Naive thymus-derived CD4-positive, alpha-beta T cell (primary cell): Measurements from ENCODE around the gene TMEM247. TPM values are rescaled to one million over a fixed set of nuclear protein-coding genes. Genes with fewer than 3 reads are reported as not detected.

Experiments
- ATAC-seq: fragments of 150-1000 bp; cut with Tn5 transposase; 2 replicates; pipeline ENCODE4 v1.10.0; 2021; ENCODE audit warnings: mild to moderate bottlenecking, moderate library complexity
- CTCF ChIA-PET: fragments of 350-600 bp; sonication (Branson Sonifier 250); formaldehyde crosslinking; loops from one replicate; lab custom pipeline; 2021; ENCODE audit warnings: antibody characterized with exemption; lab: Charles Lee
- POLR2A ChIA-PET: fragments of 350-600 bp; sonication (Branson Sonifier 250); formaldehyde crosslinking; loops from one replicate; lab custom pipeline; 2021; ENCODE audit warnings: antibody characterized with exemption, inconsistent platforms; lab: Charles Lee
- DNase-seq, 9 donors: peaks; one replicate each; pipeline versions ENCODE4 v3.0.0 to v3.0.0-alpha.2; 2020 to 2022; ENCODE audit warnings: mixed read lengths in 1 of 9
- H3K27ac ChIP-seq: one replicate; pipeline ENCODE4 v1.7.0; 2013; ENCODE audit warnings: mild to moderate bottlenecking, low read depth, low read length, moderate library complexity
- H3K27me3 ChIP-seq, 2 donors: one replicate each; pipeline ENCODE4 v1.7.0; 2013; ENCODE audit warnings: low read length in 2 of 2, mild to moderate bottlenecking in 2 of 2, moderate library complexity in 2 of 2; ENCODE audit not compliant: control insufficient read depth in 2 of 2, insufficient read depth in 2 of 2
- H3K36me3 ChIP-seq, 3 experiments: 1 replicate in 2 of 3; 2 replicates in 1 of 3; pipeline ENCODE4 v1.7.0; 2013; ENCODE audit warnings: low read length in 3 of 3, mild to moderate bottlenecking in 3 of 3, moderate library complexity in 1 of 3; ENCODE audit not compliant: insufficient read depth in 3 of 3, control insufficient read depth in 2 of 3
- H3K4me1 ChIP-seq, 2 donors: one replicate each; pipeline ENCODE4 v1.7.0; 2013; ENCODE audit warnings: low read length in 2 of 2, mild to moderate bottlenecking in 2 of 2, moderate library complexity in 1 of 2; ENCODE audit not compliant: control insufficient read depth in 2 of 2, insufficient read depth in 2 of 2
- H3K4me3 ChIP-seq: 2 replicates; pipeline ENCODE4 v1.7.0; 2013; ENCODE audit warnings: mild to moderate bottlenecking, low read length
- H3K9me3 ChIP-seq, 3 experiments: 1 replicate in 2 of 3; 2 replicates in 1 of 3; pipeline ENCODE4 v1.7.0; 2013; ENCODE audit warnings: low read length in 3 of 3; ENCODE audit not compliant: control insufficient read depth in 2 of 3
- H3K27ac Mint-ChIP-seq, 9 donors: one replicate each; pipeline ENCODE4 v1.8.0; 2020 to 2022; ENCODE audit warnings: mixed read lengths in 9 of 9, mild to moderate bottlenecking in 8 of 9, moderate library complexity in 5 of 9, inconsistent platforms in 2 of 9
- H3K27me3 Mint-ChIP-seq, 5 donors: one replicate each; pipeline ENCODE4 v1.8.0; 2021 to 2022; ENCODE audit warnings: mixed read lengths in 5 of 5, mild to moderate bottlenecking in 1 of 5
- H3K36me3 Mint-ChIP-seq, 5 donors: one replicate each; pipeline ENCODE4 v1.8.0; 2020 to 2022; ENCODE audit warnings: mixed read lengths in 5 of 5, mild to moderate bottlenecking in 3 of 5, inconsistent platforms in 1 of 5
- H3K4me1 Mint-ChIP-seq, 7 donors: one replicate each; pipeline ENCODE4 v1.8.0; 2020 to 2022; ENCODE audit warnings: mixed read lengths in 7 of 7, mild to moderate bottlenecking in 3 of 7, inconsistent platforms in 1 of 7
- H3K4me3 Mint-ChIP-seq, 10 donors: one replicate each; pipeline ENCODE4 v1.8.0; 2020 to 2022; ENCODE audit warnings: mild to moderate bottlenecking in 10 of 10, mixed read lengths in 10 of 10, moderate library complexity in 6 of 10, inconsistent platforms in 2 of 10
- H3K9me3 Mint-ChIP-seq, 11 donors: one replicate each; pipeline ENCODE4 v1.8.0; 2020 to 2022; ENCODE audit warnings: mixed read lengths in 11 of 11, mild to moderate bottlenecking in 4 of 11, inconsistent platforms in 1 of 11, moderate library complexity in 1 of 11
- intact Hi-C, 2 donors: fragments of 100-400 bp; cut with micrococcal nuclease; formaldehyde crosslinking; loops; one replicate each; pipeline ENCODE4 v1.15.1; 2023
- polyA plus RNA-seq, 2 donors: library from polyadenylated mRNA; unstranded; fragments of 300-500 nt; fragmentation: Illumina TruSeq; gene quantifications; one replicate each; pipeline ENCODE4 v1.2.3, GENCODE V29; 2021
- total RNA-seq, 6 experiments: library from RNA in 5 of 6; stranded (reverse) in 5 of 6; gene quantifications; 1 replicate in 5 of 6; 2 replicates in 1 of 6; pipeline ENCODE4 v1.2.3 and lab custom pipeline; 2021 to 2026

TMEM247 gene
- total and polyA plus RNA-seq, 7 experiments from 2014 or later, result not detected

DNA sequence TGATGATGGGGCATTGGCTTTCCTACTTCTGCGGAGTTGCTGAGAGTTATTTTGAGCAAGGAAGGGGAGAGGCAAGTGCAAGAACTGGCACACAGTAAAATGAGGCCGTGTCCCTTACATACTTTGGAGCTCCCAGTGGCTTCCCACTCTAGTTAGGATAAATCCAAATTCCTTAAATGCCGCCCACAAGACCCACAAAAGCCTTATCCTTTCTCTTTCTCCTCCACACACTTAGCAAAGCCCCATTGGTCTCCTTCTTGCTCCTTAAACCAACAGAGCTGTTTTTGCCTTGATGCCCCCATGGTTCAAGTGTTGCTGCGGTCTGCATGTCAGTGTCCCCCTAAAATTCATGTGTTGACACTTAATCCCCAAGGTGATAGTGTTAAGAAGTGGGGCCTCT lies 24.3 kb downstream of the TMEM247 start:
- no peak overlapping the region for H3K4me3 ChIP-seq
- H3K9me3 Mint-ChIP-seq, result no peaks in the 10 kb centered on the region
- no peaks in the 10 kb centered on the region for H3K27me3 ChIP-seq
- H3K27ac ChIP-seq, result no peak overlapping the region
- DNase-seq, result no peak
- H3K27ac Mint-ChIP-seq, result no peak overlapping the region
- no peaks in the 10 kb centered on the region for H3K36me3 Mint-ChIP-seq
- ATAC-seq, result no peak
- intact Hi-C loops, result no loop called here
- H3K36me3 ChIP-seq, result no peaks in the 10 kb centered on the region
- H3K9me3 ChIP-seq, result no peaks in the 10 kb centered on the region
- H3K27me3 Mint-ChIP-seq, result peaks cover 0 to 22% (median 0%) of the 10 kb centered on the region in 5 donors
- ChIA-PET POLR2A (interaction anchor here (1.2 to 1.4 kb wide), 2 partner anchors 10 to 36 kb away, joined by 4 read pairs; no protein-coding TSS in a partner anchor), CTCF (no interaction called here)
- H3K4me3 Mint-ChIP-seq, result no peak overlapping the region
- H3K4me1 ChIP-seq, result peaks cover 0 to 5% of the 10 kb centered on the region in 2 donors
- peaks cover 10 to 25% (median 15%) of the 10 kb centered on the region in 7 donors for H3K4me1 Mint-ChIP-seq

- Mint-ChIP-seq H3K27me3 (peaks cover 0 to 17% (median 0%) of the 10 kb centered on the region in 5 donors), H3K27ac (no peak overlapping the region)
These were observed 24.9 kb downstream of the TMEM247 start for GRCh38 chr2:46504221-46504620.

DNA sequence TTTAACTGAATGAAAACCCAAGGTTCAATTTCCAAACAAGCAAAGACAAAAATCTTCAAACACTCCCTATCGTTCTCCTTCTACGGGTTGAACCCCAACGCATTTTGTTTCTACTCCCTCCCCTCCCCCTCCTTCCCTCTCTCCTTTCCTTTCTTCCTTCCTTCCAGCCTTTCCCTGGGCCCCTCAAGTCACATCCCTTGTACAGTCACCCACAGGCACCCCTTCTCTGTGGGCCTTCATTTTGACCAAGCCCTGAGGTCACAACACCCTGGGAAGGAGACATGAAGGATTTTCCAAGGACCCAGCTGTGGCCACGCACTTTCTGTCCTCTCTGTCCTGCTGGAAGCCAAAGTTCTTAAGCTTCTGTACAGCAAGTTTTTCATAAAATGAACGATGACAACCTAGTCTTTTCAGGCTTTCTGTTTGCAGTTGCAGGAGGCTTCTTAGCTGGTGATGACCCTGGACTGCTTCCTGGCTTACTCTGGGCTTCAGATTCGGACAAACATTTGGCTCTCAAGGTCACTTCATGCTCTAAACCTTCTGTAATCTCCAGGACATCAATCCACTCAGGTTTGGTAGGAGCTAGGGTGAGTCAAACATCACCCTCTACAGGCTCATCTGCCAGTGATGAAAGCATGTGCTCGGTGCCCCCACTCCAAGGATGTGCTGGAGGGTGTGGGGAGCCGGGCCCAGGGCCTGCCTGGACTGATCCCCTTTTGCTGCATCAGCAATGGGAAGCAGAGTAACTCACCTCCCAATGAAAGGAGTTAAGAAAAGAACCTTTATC lies 25.5 kb downstream of the TMEM247 start:
- H3K36me3 Mint-ChIP-seq, result no peaks in the 10 kb centered on the region

More at GRCh38 chr2:46504221-46504620, 24.9 kb downstream of the TMEM247 start:
- ATAC-seq (no peak), DNase-seq (no peak)
- no peaks in the 10 kb centered on the region for H3K27me3 ChIP-seq
- H3K36me3 ChIP-seq, result no peaks in the 10 kb centered on the region
- peaks cover 0 to 1% (median 0%) of the 10 kb centered on the region in 11 donors for H3K9me3 Mint-ChIP-seq
- intact Hi-C loops, result no loop called here
- H3K4me3 Mint-ChIP-seq, result no peak overlapping the region
- ChIA-PET POLR2A (interaction anchor here (1.2 kb wide), 1 partner anchor 35 kb away, joined by 4 read pairs; no protein-coding TSS in a partner anchor), CTCF (interaction anchor here (0.6 kb wide), 1 partner anchor 384 kb away, joined by 3 read pairs; no protein-coding TSS in a partner anchor)
- no peaks in the 10 kb centered on the region for H3K9me3 ChIP-seq
- no peaks in the 10 kb centered on the region for H3K36me3 Mint-ChIP-seq
- peaks cover 6 to 19% (median 11%) of the 10 kb centered on the region in 7 donors for H3K4me1 Mint-ChIP-seq
- H3K4me1 ChIP-seq, result peaks cover 0 to 5% of the 10 kb centered on the region in 2 donors
- no peak overlapping the region for H3K27ac ChIP-seq
- H3K4me3 ChIP-seq, result no peak overlapping the region

GRCh38 chr2:46505472-46505783 lies 26.1 kb downstream of the TMEM247 start:
- Mint-ChIP-seq H3K9me3 (peaks cover 0 to 1% (median 0%) of the 10 kb centered on the region in 11 donors), H3K4me3 (no peak overlapping the region), H3K4me1 (peaks cover under 1 to 7% (median 1%) of the 10 kb centered on the region in 7 donors), H3K27ac (peak overlapping the region in 1 of 9 donors; percentile 25), H3K27me3 (peaks cover 0 to 7% (median 0%) of the 10 kb centered on the region in 5 donors), H3K36me3 (no peaks in the 10 kb centered on the region)
- H3K4me3 ChIP-seq, result no peak overlapping the region
- no peak overlapping the region for H3K27ac ChIP-seq
- CTCF ChIA-PET, result no interaction called here
- no peaks in the 10 kb centered on the region for H3K9me3 ChIP-seq
- peaks cover 0 to 3% of the 10 kb centered on the region in 2 donors for H3K4me1 ChIP-seq
- no peak for DNase-seq
- ATAC-seq, result no peak
- no peaks in the 10 kb centered on the region for H3K36me3 ChIP-seq
- intact Hi-C loops, result no loop called here
- no peaks in the 10 kb centered on the region for H3K27me3 ChIP-seq
- POLR2A ChIA-PET, result no interaction called here

More for the DNA sequence above, 25.5 kb downstream of the TMEM247 start:
- peaks cover 0 to 5% of the 10 kb centered on the region in 2 donors for H3K4me1 ChIP-seq
- DNase-seq (no peak), ATAC-seq (no peak)
- H3K9me3 ChIP-seq, result no peaks in the 10 kb centered on the region
- CTCF ChIA-PET, result interaction anchor here (0.6 kb wide), 1 partner anchor 383 kb away, joined by 3 read pairs; no protein-coding TSS in a partner anchor
- Mint-ChIP-seq H3K9me3 (peaks cover 0 to 1% (median 0%) of the 10 kb centered on the region in 11 donors), H3K4me3 (no peak overlapping the region), H3K27me3 (peaks cover 0 to 12% (median 0%) of the 10 kb centered on the region in 5 donors), H3K4me1 (peaks cover 6 to 13% (median 6%) of the 10 kb centered on the region in 7 donors), H3K27ac (no peak overlapping the region)
- no peak overlapping the region for H3K4me3 ChIP-seq
- no peak overlapping the region for H3K27ac ChIP-seq
- POLR2A ChIA-PET, result no interaction called here
- H3K27me3 ChIP-seq, result no peaks in the 10 kb centered on the region
- H3K36me3 ChIP-seq, result no peaks in the 10 kb centered on the region
- intact Hi-C loops, result no loop called here

DNA sequence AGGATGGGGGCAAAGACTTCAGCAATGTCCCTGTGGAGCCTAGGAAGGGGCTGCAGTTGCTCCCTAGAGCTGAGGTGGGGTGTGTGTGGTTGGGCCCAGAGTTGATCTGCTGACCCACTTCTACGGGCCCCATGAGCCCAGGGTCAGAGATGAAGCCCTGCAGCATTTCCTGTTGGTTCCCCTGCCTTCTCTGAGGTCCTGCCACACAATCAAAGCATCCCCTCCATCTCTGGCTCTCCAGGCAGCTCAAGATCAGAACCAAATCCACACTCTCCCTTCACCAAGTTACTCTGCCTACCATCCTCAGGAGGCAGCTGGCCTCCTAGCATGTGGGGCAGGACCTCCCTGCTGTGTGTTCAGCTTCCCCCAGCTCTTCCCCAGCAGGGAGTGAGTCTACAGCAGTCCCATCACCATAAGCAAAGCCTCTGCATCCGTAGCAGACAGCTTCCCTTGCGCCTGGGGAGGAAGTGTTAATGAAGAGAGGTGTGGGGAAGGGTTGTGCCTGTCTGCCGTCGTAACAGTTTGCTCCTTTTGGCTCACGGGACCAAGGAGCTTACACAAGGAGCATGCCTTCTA lies 26.9 kb downstream of the TMEM247 start:
- DNase-seq, result no peak
- POLR2A ChIA-PET, result no interaction called here
- H3K27ac Mint-ChIP-seq, result peak overlapping the region in 1 of 9 donors; percentile 25
- peaks cover 0 to 2% (median 0%) of the 10 kb centered on the region in 5 donors for H3K27me3 Mint-ChIP-seq
- no peaks in the 10 kb centered on the region for H3K36me3 Mint-ChIP-seq
- intact Hi-C loops, result no loop called here
- H3K4me3 ChIP-seq, result no peak overlapping the region
- no peaks in the 10 kb centered on the region for H3K4me1 ChIP-seq
- peaks cover 0 to 1% (median 0%) of the 10 kb centered on the region in 11 donors for H3K9me3 Mint-ChIP-seq
- H3K4me3 Mint-ChIP-seq, result no peak overlapping the region
- no peak for ATAC-seq
- H3K4me1 Mint-ChIP-seq, result peaks cover 0 to 6% (median under 1%) of the 10 kb centered on the region in 7 donors
- H3K36me3 ChIP-seq, result no peaks in the 10 kb centered on the region
- H3K27me3 ChIP-seq, result no peaks in the 10 kb centered on the region
- CTCF ChIA-PET, result no interaction called here
- H3K27ac ChIP-seq, result no peak overlapping the region
- H3K9me3 ChIP-seq, result no peaks in the 10 kb centered on the region

DNA sequence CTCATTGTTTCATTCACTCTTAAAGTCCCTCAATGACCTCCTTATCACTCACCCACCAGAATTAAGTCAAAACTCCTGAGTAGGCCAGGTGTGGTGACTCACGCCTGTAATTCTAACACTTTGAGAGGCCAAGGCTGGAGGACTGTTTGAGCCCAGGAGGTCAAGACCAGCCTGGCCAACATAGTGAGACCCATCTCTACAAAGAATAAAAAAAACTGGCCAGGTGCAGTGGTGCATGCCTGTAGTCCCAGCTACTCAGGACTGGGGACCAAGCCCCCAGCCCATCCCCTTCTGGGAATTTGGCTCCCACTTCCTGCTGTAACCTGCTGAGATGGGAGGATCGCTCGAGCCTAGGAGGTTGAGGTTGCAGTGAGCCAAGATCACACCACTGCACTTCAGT lies 28.9 kb downstream of the TMEM247 start:
- ChIA-PET POLR2A (no interaction called here), CTCF (no interaction called here)
- Histone ChIP-seq H3K27me3 (no peaks in the 10 kb centered on the region), H3K4me3 (no peak overlapping the region), H3K27ac (no peak overlapping the region), H3K4me1 (no peaks in the 10 kb centered on the region), H3K36me3 (no peaks in the 10 kb centered on the region), H3K9me3 (no peaks in the 10 kb centered on the region)
- DNase-seq (no peak), ATAC-seq (no peak)
- H3K36me3 Mint-ChIP-seq, result peaks cover 0 to 4% (median 0%) of the 10 kb centered on the region in 5 donors
- peaks cover 0 to 21% (median 14%) of the 10 kb centered on the region in 7 donors for H3K4me1 Mint-ChIP-seq
- intact Hi-C loops, result no loop called here
- no peak overlapping the region for H3K4me3 Mint-ChIP-seq
- H3K9me3 Mint-ChIP-seq, result peaks cover 0 to 8% (median 0%) of the 10 kb centered on the region in 11 donors
- peaks cover 0 to 2% (median 0%) of the 10 kb centered on the region in 5 donors for H3K27me3 Mint-ChIP-seq
- no peak overlapping the region for H3K27ac Mint-ChIP-seq
